IMR-90 (cell line): Measurements from ENCODE around the gene EVI5. TPM values are rescaled to one million over a fixed set of nuclear protein-coding genes. Genes with fewer than 3 reads are reported as not detected.

Experiments
- ATAC-seq: fragments of 200-7000 bp; cut with Tn5 transposase; 2 replicates; pipeline ENCODE4 v1.9.1; 2020; ENCODE audit warnings: low read depth, mild to moderate bottlenecking, moderate library complexity
- BruUV-seq: library from RNA; stranded (reverse); fragments of 400-500 nt; replicated peaks from 2 replicates; lab custom pipeline; 2021; lab: Mats Ljungman, UMichigan
- CTCF ChIA-PET: fragments of 300-600 bp; formaldehyde crosslinking; extraction: SDS; loops from one replicate; lab custom pipeline; 2021; ENCODE audit warnings: antibody characterized with exemption; lab: Yijun Ruan, JAX
- POLR2A ChIA-PET: fragments of 300-600 bp; sonication (Branson Sonifier 250); formaldehyde crosslinking; loops from one replicate; lab custom pipeline; 2022; ENCODE audit warnings: antibody characterized with exemption; ENCODE audit not compliant: unreplicated experiment; lab: Charles Lee
- DNase-seq: peaks from one replicate; pipeline ENCODE4 v3.0.0; 2013
- H2AFZ ChIP-seq: replicated peaks from 2 replicates; pipeline ENCODE3; 2013; ENCODE audit warnings: low read length, mild to moderate bottlenecking; ENCODE audit not compliant: poor library complexity
- H2AK5ac ChIP-seq: 2 replicates; pipeline ENCODE4 v1.6.1; 2013; ENCODE audit warnings: low read depth, low read length, inconsistent platforms
- H2AK9ac ChIP-seq: replicated peaks from 2 replicates; pipeline ENCODE3; 2013; ENCODE audit warnings: mild to moderate bottlenecking, low read depth, low read length, moderate library complexity; ENCODE audit not compliant: poor library complexity
- H2BK120ac ChIP-seq: 2 replicates; pipeline ENCODE4 v1.6.1; 2013; ENCODE audit warnings: low read depth, low read length, inconsistent platforms
- H2BK15ac ChIP-seq: 3 replicates; pipeline ENCODE4 v1.6.1; 2013; ENCODE audit warnings: low read depth, low read length, inconsistent platforms
- H2BK20ac ChIP-seq: 2 replicates; pipeline ENCODE4 v1.6.1; 2013; ENCODE audit warnings: low read depth, mild to moderate bottlenecking, inconsistent platforms, low read length, moderate library complexity
- H2BK5ac ChIP-seq: 2 replicates; pipeline ENCODE4 v1.6.1; 2013; ENCODE audit warnings: mild to moderate bottlenecking, low read depth, low read length, inconsistent platforms; ENCODE audit not compliant: poor library complexity, severe bottlenecking
- H3K14ac ChIP-seq: replicated peaks from 2 replicates; pipeline ENCODE4 v1.6.1; 2013; ENCODE audit warnings: low read depth, low read length, inconsistent platforms
- H3K18ac ChIP-seq: 2 replicates; pipeline ENCODE4 v1.6.1; 2013; ENCODE audit warnings: low read depth, low read length, control low read depth
- H3K23ac ChIP-seq: 2 replicates; pipeline ENCODE4 v1.6.1; 2013; ENCODE audit warnings: low read depth, low read length, inconsistent platforms
- H3K27ac ChIP-seq: 2 replicates; pipeline ENCODE4 v1.5.1; 2013; ENCODE audit warnings: mild to moderate bottlenecking, control low read depth, low read length; ENCODE audit not compliant: insufficient read depth
- H3K27me3 ChIP-seq: 2 replicates; pipeline ENCODE4 v1.6.1; 2013; ENCODE audit warnings: low read length; ENCODE audit not compliant: control insufficient read depth, insufficient read depth
- H3K36me3 ChIP-seq: 2 replicates; pipeline ENCODE4 v1.6.1; 2013; ENCODE audit warnings: low read length, mixed read lengths; ENCODE audit not compliant: control insufficient read depth, insufficient read depth
- H3K4ac ChIP-seq: 2 replicates; pipeline ENCODE4 v1.6.1; 2013; ENCODE audit warnings: low read depth, low read length, inconsistent platforms
- H3K4me1 ChIP-seq: 2 replicates; pipeline ENCODE4 v1.6.1; 2013; ENCODE audit warnings: low read length, mixed read lengths; ENCODE audit not compliant: control insufficient read depth, insufficient read depth
- H3K4me2 ChIP-seq: 2 replicates; pipeline ENCODE4 v1.6.1; 2013; ENCODE audit warnings: low read depth, mild to moderate bottlenecking, control low read depth, low read length, moderate library complexity
- H3K4me3 ChIP-seq: 2 replicates; pipeline ENCODE4 v1.5.1; 2013; ENCODE audit warnings: low read depth, mild to moderate bottlenecking, control low read depth, low read length, moderate library complexity; ENCODE audit not compliant: insufficient read depth
- H3K56ac ChIP-seq: 2 replicates; pipeline ENCODE4 v1.6.1; 2013; ENCODE audit warnings: low read length, inconsistent platforms; ENCODE audit not compliant: insufficient read depth; ENCODE audit errors: extremely low read depth
- H3K79me1 ChIP-seq, 2 experiments: 2 replicates each; pipeline ENCODE4 v1.6.1; 2013; ENCODE audit warnings: low read length in 2 of 2, inconsistent platforms in 1 of 2, low read depth in 1 of 2
- H3K9ac ChIP-seq: 2 replicates; pipeline ENCODE4 v1.6.1; 2013; ENCODE audit warnings: low read depth, low read length, control low read depth
- H3K9me1 ChIP-seq: 2 replicates; pipeline ENCODE4 v1.6.1; 2013; ENCODE audit warnings: low read length, inconsistent platforms; ENCODE audit not compliant: insufficient read depth
- H3K9me3 ChIP-seq: 2 replicates; pipeline ENCODE4 v1.6.1; 2013; ENCODE audit warnings: low read length; ENCODE audit not compliant: control insufficient read depth, insufficient read depth
- H4K20me1 ChIP-seq: 2 replicates; pipeline ENCODE4 v1.6.1; 2013; ENCODE audit warnings: low read length, inconsistent platforms; ENCODE audit not compliant: insufficient read depth
- H4K5ac ChIP-seq: 2 replicates; pipeline ENCODE4 v1.6.1; 2013; ENCODE audit warnings: mild to moderate bottlenecking, low read depth, low read length, control low read depth
- H4K8ac ChIP-seq, 2 experiments: 2 replicates each; pipeline ENCODE4 v1.6.1; 2013; ENCODE audit warnings: low read depth in 2 of 2, low read length in 2 of 2, control low read depth in 1 of 2, inconsistent platforms in 1 of 2
- H4K91ac ChIP-seq: 2 replicates; pipeline ENCODE4 v1.6.1; 2013; ENCODE audit warnings: low read depth, low read length, inconsistent platforms; ENCODE audit not compliant: insufficient read depth
- CEBPB ChIP-seq: IDR thresholded peaks from 2 replicates; pipeline ENCODE4 v1.6.1; 2012; ENCODE audit warnings: low read depth, low read length, improper control_type of control experiment
- CHD1 ChIP-seq: IDR thresholded peaks from 2 replicates; pipeline ENCODE4 v1.6.1; 2012; ENCODE audit warnings: low read depth, low read length, improper control_type of control experiment
- ELK1 ChIP-seq: fragments of 150-350 bp; IDR thresholded peaks from 2 replicates; pipeline ENCODE4 v1.6.1; 2016; ENCODE audit warnings: low read depth, mild to moderate bottlenecking, low read length, moderate library complexity, borderline replicate concordance
- NFE2L2 ChIP-seq: fragments of 150-350 bp; IDR thresholded peaks from 2 replicates; pipeline ENCODE4 v1.6.1; 2016; ENCODE audit warnings: low read depth, mild to moderate bottlenecking, low read length
- RCOR1 ChIP-seq: IDR thresholded peaks from 2 replicates; pipeline ENCODE4 v1.6.1; 2012; ENCODE audit warnings: mild to moderate bottlenecking, low read length, improper control_type of control experiment; ENCODE audit not compliant: insufficient replicate concordance
- WGBS, 2 experiments: methylation state at CpG; one replicate each; pipeline versions ENCODE4 v1.1.5 to v1.1.7; 2013; ENCODE audit warnings: missing lambda C conversion rate in 2 of 2; ENCODE audit not compliant: insufficient read length in 1 of 2; ENCODE audit errors: extremely low coverage in 2 of 2; 5-methylcytosine and 5-hydroxymethylcytosine counted together
- dilution Hi-C: fragments of 300-500 bp; cut with HindIII; formaldehyde crosslinking; loops from one replicate; pipeline ENCODE4 v1.14.3; 2018; ENCODE audit warnings: low sequenced_read_pairs; ENCODE audit not compliant: unreplicated experiment
- in situ Hi-C: fragments of 300-500 bp; cut with MboI; formaldehyde crosslinking; loops from 3 replicates; pipeline ENCODE4 v1.14.3; 2019; ENCODE audit warnings: low sequenced_read_pairs, inconsistent platforms, mixed read lengths
- intact Hi-C: fragments of 100-400 bp; cut with micrococcal nuclease; formaldehyde crosslinking; loops from 2 replicates; pipeline ENCODE4 v1.10.0; 2022
- polyA plus RNA-seq, 3 experiments: library from polyadenylated mRNA; depleted of rRNA; stranded (reverse); fragments of >200 nt; gene quantifications; 2 replicates each; pipeline ENCODE4 v1.2.3, GENCODE V29; 2012; ENCODE audit warnings: low replicate concordance in 1 of 3
- total RNA-seq: library from RNA; depleted of rRNA; stranded (reverse); fragments of >200 nt; gene quantifications from 2 replicates; pipeline ENCODE4 v1.2.3, GENCODE V29; 2012
- TF ChIP-seq, protein P1 (sequence below): conservative IDR thresholded peaks from 2 replicates; pipeline ENCODE4 v1.5.1; 2012; ENCODE audit warnings: mild to moderate bottlenecking, low read depth, low read length, improper control_type of control experiment

The EVI5 gene
- total and polyA plus RNA-seq, 2 of the 4 experiments (the other 2 are of a cell fraction): 13.9 to 26.9 TPM

GRCh38 chr1:92505015-92505692 lies 279.8 kb downstream of the EVI5 start:
- Histone ChIP-seq H2AK9ac (no peak overlapping the region), H2AFZ (no peak overlapping the region), H3K23ac (no peak overlapping the region), H3K18ac (no peak overlapping the region), H3K4me3 (no peak overlapping the region), H4K5ac (no peak overlapping the region), H3K4ac (no peak overlapping the region), H2BK120ac (no peak overlapping the region), H3K9me1 (0 out of 2 replicates have a peak, but pooled peaks cover 9% of the 10 kb centered on the region), H2BK15ac (no peak overlapping the region), H3K9me3 (no peaks in the 10 kb centered on the region), H2BK5ac (no peak overlapping the region), H2BK20ac (no peak overlapping the region), H3K27me3 (no peaks in the 10 kb centered on the region), H3K4me2 (no peak overlapping the region), H4K91ac (no peak overlapping the region), H3K36me3 (no peaks in the 10 kb centered on the region), H3K14ac (no peak overlapping the region), H4K20me1 (no peaks in the 10 kb centered on the region), H3K56ac (no peak overlapping the region), H2AK5ac (no peak overlapping the region), H3K4me1 (no peaks in the 10 kb centered on the region), H3K27ac (no peak overlapping the region), H3K79me1 (no peaks in the 10 kb centered on the region), H4K8ac (no peak overlapping the region), H3K9ac (no peak overlapping the region)
- intact Hi-C loops (no loop called here), dilution Hi-C loops (no loop called here), in situ Hi-C loops (no loop called here)
- 83% methylated on average over 1 of the region's 6 CpGs; no CpG with 5 or more reads in 1 of the 2 experiments for WGBS, 2 experiments
- CTCF ChIA-PET: no interaction called here
- ATAC-seq (no peak), DNase-seq (no peak)
- TF ChIP-seq CHD1 (no peak), CEBPB (no peak), ELK1 (no peak), RCOR1 (no peak), NFE2L2 (no peak)
- TF ChIP-seq, protein P1, sequence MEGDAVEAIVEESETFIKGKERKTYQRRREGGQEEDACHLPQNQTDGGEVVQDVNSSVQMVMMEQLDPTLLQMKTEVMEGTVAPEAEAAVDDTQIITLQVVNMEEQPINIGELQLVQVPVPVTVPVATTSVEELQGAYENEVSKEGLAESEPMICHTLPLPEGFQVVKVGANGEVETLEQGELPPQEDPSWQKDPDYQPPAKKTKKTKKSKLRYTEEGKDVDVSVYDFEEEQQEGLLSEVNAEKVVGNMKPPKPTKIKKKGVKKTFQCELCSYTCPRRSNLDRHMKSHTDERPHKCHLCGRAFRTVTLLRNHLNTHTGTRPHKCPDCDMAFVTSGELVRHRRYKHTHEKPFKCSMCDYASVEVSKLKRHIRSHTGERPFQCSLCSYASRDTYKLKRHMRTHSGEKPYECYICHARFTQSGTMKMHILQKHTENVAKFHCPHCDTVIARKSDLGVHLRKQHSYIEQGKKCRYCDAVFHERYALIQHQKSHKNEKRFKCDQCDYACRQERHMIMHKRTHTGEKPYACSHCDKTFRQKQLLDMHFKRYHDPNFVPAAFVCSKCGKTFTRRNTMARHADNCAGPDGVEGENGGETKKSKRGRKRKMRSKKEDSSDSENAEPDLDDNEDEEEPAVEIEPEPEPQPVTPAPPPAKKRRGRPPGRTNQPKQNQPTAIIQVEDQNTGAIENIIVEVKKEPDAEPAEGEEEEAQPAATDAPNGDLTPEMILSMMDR: no peak
- no TSS peak for BruUV-seq
- POLR2A ChIA-PET: no interaction called here
